ENCODE results near the gene CIITA.

DNA sequence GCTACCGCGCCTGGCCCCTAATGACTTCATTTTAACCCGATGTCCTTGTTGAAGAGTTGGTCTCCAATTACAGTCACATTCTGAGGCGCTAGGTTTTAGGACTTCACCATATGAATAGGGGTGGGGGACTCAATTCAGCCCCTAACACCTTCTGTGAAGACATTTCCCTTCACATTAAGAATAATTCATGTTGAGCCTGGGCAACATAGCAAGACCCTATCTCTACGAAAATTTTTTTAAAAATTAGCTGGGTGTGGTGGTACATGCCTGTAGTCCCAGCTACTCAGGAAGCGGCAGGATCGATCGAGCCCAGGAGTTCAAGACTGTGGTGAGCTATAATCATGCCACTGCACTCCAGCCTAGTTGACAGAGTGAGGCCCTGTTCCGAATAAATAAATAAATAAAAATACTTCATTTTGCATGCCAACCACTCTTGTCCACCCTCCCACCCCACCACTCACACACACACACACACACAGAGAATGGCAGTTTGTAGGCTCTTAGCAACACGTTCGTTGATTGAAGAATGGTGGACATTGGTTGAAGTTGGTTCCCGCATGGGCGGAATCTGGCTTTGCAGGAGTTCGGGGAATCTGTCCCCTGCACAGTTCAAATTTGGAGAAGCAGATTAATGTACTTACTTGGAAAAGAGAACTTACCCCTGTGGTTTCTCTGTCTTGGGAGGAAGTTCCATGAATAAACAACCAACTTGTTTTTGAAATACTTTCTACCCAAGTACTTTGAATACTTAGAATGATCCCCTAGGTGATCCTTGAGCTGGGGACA, 30.6 kb upstream of the CIITA start:
- TF ChIP-seq, protein P1, sequence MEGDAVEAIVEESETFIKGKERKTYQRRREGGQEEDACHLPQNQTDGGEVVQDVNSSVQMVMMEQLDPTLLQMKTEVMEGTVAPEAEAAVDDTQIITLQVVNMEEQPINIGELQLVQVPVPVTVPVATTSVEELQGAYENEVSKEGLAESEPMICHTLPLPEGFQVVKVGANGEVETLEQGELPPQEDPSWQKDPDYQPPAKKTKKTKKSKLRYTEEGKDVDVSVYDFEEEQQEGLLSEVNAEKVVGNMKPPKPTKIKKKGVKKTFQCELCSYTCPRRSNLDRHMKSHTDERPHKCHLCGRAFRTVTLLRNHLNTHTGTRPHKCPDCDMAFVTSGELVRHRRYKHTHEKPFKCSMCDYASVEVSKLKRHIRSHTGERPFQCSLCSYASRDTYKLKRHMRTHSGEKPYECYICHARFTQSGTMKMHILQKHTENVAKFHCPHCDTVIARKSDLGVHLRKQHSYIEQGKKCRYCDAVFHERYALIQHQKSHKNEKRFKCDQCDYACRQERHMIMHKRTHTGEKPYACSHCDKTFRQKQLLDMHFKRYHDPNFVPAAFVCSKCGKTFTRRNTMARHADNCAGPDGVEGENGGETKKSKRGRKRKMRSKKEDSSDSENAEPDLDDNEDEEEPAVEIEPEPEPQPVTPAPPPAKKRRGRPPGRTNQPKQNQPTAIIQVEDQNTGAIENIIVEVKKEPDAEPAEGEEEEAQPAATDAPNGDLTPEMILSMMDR (IDR thresholded peaks at IDR 0.05) = no peak
- no peak for TF ChIP-seq POLR2A (IDR thresholded peaks at IDR 0.05)
